Parathyroid adenoma (tissue), 2 donors: ENCODE data around the gene HAO2.

ENCODE experiments used
- H2AFZ ChIP-seq: fragments of 300-600 bp; sonication (generic); one replicate; pipeline ENCODE4 v1.7.0; 2017; ENCODE audit warnings: antibody characterized with exemption, mild to moderate bottlenecking
- H3K27ac ChIP-seq: fragments of 300-600 bp; sonication (generic); one replicate; pipeline ENCODE4 v1.7.0; 2017
- H3K27me3 ChIP-seq: fragments of 300-600 bp; sonication (generic); one replicate; pipeline ENCODE4 v1.7.0; 2017; ENCODE audit warnings: low read length; ENCODE audit not compliant: control insufficient read depth, insufficient read depth
- H3K36me3 ChIP-seq: fragments of 300-600 bp; sonication (generic); one replicate; pipeline ENCODE4 v1.7.0; 2017; ENCODE audit warnings: low read length; ENCODE audit not compliant: control insufficient read depth, insufficient read depth
- H3K4me1 ChIP-seq: fragments of 300-600 bp; sonication (generic); one replicate; pipeline ENCODE4 v1.7.0; 2017; ENCODE audit warnings: control low read depth
- H3K4me2 ChIP-seq: fragments of 300-600 bp; sonication (generic); one replicate; pipeline ENCODE4 v1.7.0; 2017; ENCODE audit warnings: low read length
- H3K4me3 ChIP-seq: fragments of 300-600 bp; sonication (generic); one replicate; pipeline ENCODE4 v1.7.0; 2017; ENCODE audit warnings: low read depth, low read length
- H3K79me2 ChIP-seq: fragments of 300-600 bp; sonication (generic); one replicate; pipeline ENCODE4 v1.7.0; 2017; ENCODE audit warnings: control low read depth
- H3K9ac ChIP-seq: fragments of 300-600 bp; sonication (generic); one replicate; pipeline ENCODE4 v1.7.0; 2017; ENCODE audit warnings: mild to moderate bottlenecking
- H3K9me3 ChIP-seq: fragments of 300-600 bp; sonication (generic); one replicate; pipeline ENCODE4 v1.7.0; 2017; ENCODE audit warnings: low read length; ENCODE audit not compliant: control insufficient read depth
- TF ChIP-seq, protein P1 (sequence below): fragments of 300-600 bp; sonication (generic); IDR thresholded peaks from one replicate; pipeline ENCODE4 v1.7.0; 2017; ENCODE audit warnings: antibody characterized with exemption, mild to moderate bottlenecking
- donor health status: primary hyperparathyroidism.

Gene HAO2

GRCh38 chr1:119324198-119324597 is 44.4 kb upstream of the HAO2 start:
- H3K27me3 ChIP-seq = no peaks in the 10 kb centered on the region
- TF ChIP-seq, protein P1, sequence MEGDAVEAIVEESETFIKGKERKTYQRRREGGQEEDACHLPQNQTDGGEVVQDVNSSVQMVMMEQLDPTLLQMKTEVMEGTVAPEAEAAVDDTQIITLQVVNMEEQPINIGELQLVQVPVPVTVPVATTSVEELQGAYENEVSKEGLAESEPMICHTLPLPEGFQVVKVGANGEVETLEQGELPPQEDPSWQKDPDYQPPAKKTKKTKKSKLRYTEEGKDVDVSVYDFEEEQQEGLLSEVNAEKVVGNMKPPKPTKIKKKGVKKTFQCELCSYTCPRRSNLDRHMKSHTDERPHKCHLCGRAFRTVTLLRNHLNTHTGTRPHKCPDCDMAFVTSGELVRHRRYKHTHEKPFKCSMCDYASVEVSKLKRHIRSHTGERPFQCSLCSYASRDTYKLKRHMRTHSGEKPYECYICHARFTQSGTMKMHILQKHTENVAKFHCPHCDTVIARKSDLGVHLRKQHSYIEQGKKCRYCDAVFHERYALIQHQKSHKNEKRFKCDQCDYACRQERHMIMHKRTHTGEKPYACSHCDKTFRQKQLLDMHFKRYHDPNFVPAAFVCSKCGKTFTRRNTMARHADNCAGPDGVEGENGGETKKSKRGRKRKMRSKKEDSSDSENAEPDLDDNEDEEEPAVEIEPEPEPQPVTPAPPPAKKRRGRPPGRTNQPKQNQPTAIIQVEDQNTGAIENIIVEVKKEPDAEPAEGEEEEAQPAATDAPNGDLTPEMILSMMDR = no peak
- no peaks in the 10 kb centered on the region for H3K79me2 ChIP-seq
- no peaks in the 10 kb centered on the region for H3K9me3 ChIP-seq
- peaks cover 3% of the 10 kb centered on the region for H3K4me1 ChIP-seq
- no peak overlapping the region for H3K4me2 ChIP-seq
- no peak overlapping the region for H3K4me3 ChIP-seq
- H2AFZ ChIP-seq = no peak overlapping the region
- H3K9ac ChIP-seq = no peak overlapping the region
- H3K36me3 ChIP-seq = no peaks in the 10 kb centered on the region
- H3K27ac ChIP-seq = no peak overlapping the region

- Histone ChIP-seq H3K9me3 (no peaks in the 10 kb centered on the region), H3K4me3 (no peak overlapping the region), H2AFZ (no peak overlapping the region), H3K4me2 (no peak overlapping the region), H3K36me3 (no peaks in the 10 kb centered on the region), H3K27me3 (no peaks in the 10 kb centered on the region), H3K79me2 (no peaks in the 10 kb centered on the region), H3K9ac (no peak overlapping the region), H3K4me1 (peaks cover 3% of the 10 kb centered on the region), H3K27ac (no peak overlapping the region)
- TF ChIP-seq, protein P1 = no peak
These were observed 42.3 kb upstream of the HAO2 start for GRCh38 chr1:119326251-119326650.

DNA sequence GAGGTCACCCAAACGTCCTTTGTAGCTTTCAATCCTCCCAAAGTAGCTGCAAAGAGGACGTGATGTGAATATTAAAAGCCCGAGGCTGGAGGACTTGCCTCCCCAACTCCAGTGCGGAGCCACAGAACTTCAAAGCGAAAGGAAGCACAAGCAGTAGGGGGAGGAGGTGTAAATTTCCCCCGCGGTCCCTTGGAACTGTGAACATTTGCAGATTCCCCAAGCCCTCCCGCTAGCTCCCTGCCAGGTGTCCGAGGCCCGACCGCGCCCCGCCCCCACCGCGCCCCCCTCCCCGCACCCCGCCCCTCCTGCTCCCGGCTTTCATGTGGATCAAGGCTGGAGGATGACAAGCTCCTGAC is 41.5 kb upstream of the HAO2 start:
- no peaks in the 10 kb centered on the region for H3K9me3 ChIP-seq
- no peaks in the 10 kb centered on the region for H3K79me2 ChIP-seq
- no peak overlapping the region for H3K27ac ChIP-seq
- H3K4me3 ChIP-seq = peak overlapping the region; percentile 11
- H3K27me3 ChIP-seq = no peaks in the 10 kb centered on the region
- TF ChIP-seq, protein P1 = no peak
- peaks cover 3% of the 10 kb centered on the region for H3K4me1 ChIP-seq
- H3K4me2 ChIP-seq = peak overlapping the region; percentile 47
- H2AFZ ChIP-seq = peak overlapping the region; percentile 72
- H3K9ac ChIP-seq = no peak overlapping the region
- no peaks in the 10 kb centered on the region for H3K36me3 ChIP-seq

- H3K9ac ChIP-seq = no peak overlapping the region
- H3K4me3 ChIP-seq = peak overlapping the region; percentile 25
- H3K9me3 ChIP-seq = no peaks in the 10 kb centered on the region
- peak overlapping the region; percentile 87 for H2AFZ ChIP-seq
- H3K27ac ChIP-seq = no peak overlapping the region
- TF ChIP-seq, protein P1 = no peak
- peaks cover 3% of the 10 kb centered on the region for H3K4me1 ChIP-seq
- no peaks in the 10 kb centered on the region for H3K79me2 ChIP-seq
- H3K27me3 ChIP-seq = no peaks in the 10 kb centered on the region
- H3K4me2 ChIP-seq = peak overlapping the region; percentile 47
- no peaks in the 10 kb centered on the region for H3K36me3 ChIP-seq
These were observed 41.0 kb upstream of the HAO2 start for GRCh38 chr1:119327450-119328155.
